ENCODE measurements around the gene FGF11. TPM values are rescaled to one million over a fixed set of nuclear protein-coding genes. Genes with fewer than 3 reads are reported as not detected.

Gene FGF11
- total and polyA plus RNA-seq, 2 of the 13 experiments (the other 11 are each of a cell fraction or from before 2014, with no cell fraction given): 0.20 to 7.6 TPM

GRCh38 chr17:7393613-7394451 lies 45.5 kb upstream of the FGF11 start (continued):
- TF ChIP-seq GMEB1 (CRISPR knock-in tag; IDR thresholded peaks at IDR 0.05; ENCODE audit: borderline replicate concordance) (no peak), ZZZ3 (CRISPR knock-in tag; IDR thresholded peaks at IDR 0.05; ENCODE audit: borderline replicate concordance) (peak; percentile 46; the same call in 1 of the 2 replicates), SP1 (IDR thresholded peaks at IDR 0.05) (no peak), SP1 (CRISPR knock-in tag; IDR thresholded peaks at IDR 0.05) (peak; percentile 48; the same call in 1 of the 2 replicates), ZEB1 (IDR thresholded peaks at IDR 0.05; ENCODE audit: insufficient replicate concordance, low read depth) (peak; percentile 64), IKZF1 (IDR thresholded peaks at IDR 0.05) (no peak), KDM2A (CRISPR knock-in tag; IDR thresholded peaks at IDR 0.05; ENCODE audit: borderline replicate concordance, low read depth) (0 out of 2 replicates have a peak, but pooled peaks have one; percentile 32), ZNF567 (CRISPR knock-in tag; IDR thresholded peaks at IDR 0.05; ENCODE audit: borderline replicate concordance) (no peak), ZNF136 (CRISPR knock-in tag; IDR thresholded peaks at IDR 0.05; ENCODE audit: low read depth) (no peak), BCL6 (CRISPR knock-in tag; IDR thresholded peaks at IDR 0.05) (0 out of 2 replicates have a peak, but pooled peaks have one; percentile 21), ZNF180 (CRISPR knock-in tag; IDR thresholded peaks at IDR 0.05; ENCODE audit: borderline replicate concordance, low read depth) (no peak), ZBTB7A (CRISPR knock-in tag; IDR thresholded peaks at IDR 0.05) (0 out of 2 replicates have a peak, but pooled peaks have one; percentile 23), ETS1 (CRISPR knock-in tag; IDR thresholded peaks at IDR 0.05) (no peak), ZNF543 (CRISPR knock-in tag; IDR thresholded peaks at IDR 0.05) (peak; percentile 22), ATF7 (IDR thresholded peaks at IDR 0.05) (no peak), ATF7 (CRISPR knock-in tag; IDR thresholded peaks at IDR 0.05) (peak; percentile 36; the same call in 1 of the 2 replicates), TGIF2 (CRISPR knock-in tag; IDR thresholded peaks at IDR 0.05) (0 out of 2 replicates have a peak, but pooled peaks have one; percentile 27), ZNF614 (CRISPR knock-in tag; IDR thresholded peaks at IDR 0.05; ENCODE audit: borderline replicate concordance) (0 out of 2 replicates have a peak, but pooled peaks have one; percentile 7), TFAP4 (IDR thresholded peaks at IDR 0.05; ENCODE audit: borderline replicate concordance, low read depth) (no peak), SYNCRIP (IDR thresholded peaks at IDR 0.05; ENCODE audit: insufficient read depth, low read depth, low read length) (no peak), ZNF44 (CRISPR knock-in tag; IDR thresholded peaks at IDR 0.05) (no peak), ZKSCAN8 (CRISPR knock-in tag; IDR thresholded peaks at IDR 0.05; ENCODE audit: borderline replicate concordance) (no peak), ELF3 (CRISPR knock-in tag; IDR thresholded peaks at IDR 0.05) (0 out of 2 replicates have a peak, but pooled peaks have one; percentile 3), SRSF4 (IDR thresholded peaks at IDR 0.05; ENCODE audit: low read depth, low read length, poor library complexity, severe bottlenecking) (no peak), TARDBP (CRISPR knock-in tag; IDR thresholded peaks at IDR 0.05) (0 out of 2 replicates have a peak, but pooled peaks have one; percentile 26), ZNF547 (CRISPR knock-in tag; IDR thresholded peaks at IDR 0.05) (no peak), PAX8 (CRISPR knock-in tag; IDR thresholded peaks at IDR 0.05; ENCODE audit: borderline replicate concordance) (peak; percentile 79; the same call in 1 of the 2 replicates), YEATS2 (CRISPR knock-in tag; IDR thresholded peaks at IDR 0.05; ENCODE audit: borderline replicate concordance) (0 out of 2 replicates have a peak, but pooled peaks have one; percentile 2)

Measured in HepG2 (cell line).